Epithelial cell of esophagus (primary cell): ENCODE data around the gene OR51E2.

Source experiments
- DNase-seq: peaks from one replicate; pipeline ENCODE4 v3.0.0; 2010; ENCODE audit warnings: low read depth
- H3K4me3 ChIP-seq: 2 replicates; pipeline ENCODE4 v1.5.1; 2011; ENCODE audit warnings: mild to moderate bottlenecking, low read length, control low read depth
- TF ChIP-seq, protein P1 (sequence below): IDR thresholded peaks from 2 replicates; pipeline ENCODE4 v1.5.1; 2011; ENCODE audit warnings: low read depth, mild to moderate bottlenecking, low read length, control low read depth, inconsistent platforms; ENCODE audit not compliant: insufficient read depth; ENCODE audit errors: missing control alignments

The OR51E2 gene

DNA sequence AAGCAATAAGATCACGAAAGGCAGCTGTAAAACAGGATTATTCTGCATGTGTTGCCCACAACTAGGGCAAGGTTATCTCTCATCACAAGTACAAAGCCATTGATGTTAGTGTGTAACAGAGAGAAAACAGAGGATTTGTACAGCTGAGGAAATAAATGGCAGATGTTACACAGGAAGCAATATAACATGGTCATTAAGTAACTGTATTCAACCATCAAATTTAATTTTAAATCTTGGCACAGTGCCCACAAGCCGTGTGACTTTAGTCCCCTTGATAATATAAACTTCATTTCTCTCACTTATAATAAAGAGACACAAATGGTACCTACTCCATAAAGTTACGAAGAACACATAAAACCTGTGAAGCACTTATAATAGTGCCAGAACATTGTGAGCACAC lies 17.3 kb downstream of the OR51E2 start:
- no peak overlapping the region for H3K4me3 ChIP-seq
- TF ChIP-seq, protein P1, sequence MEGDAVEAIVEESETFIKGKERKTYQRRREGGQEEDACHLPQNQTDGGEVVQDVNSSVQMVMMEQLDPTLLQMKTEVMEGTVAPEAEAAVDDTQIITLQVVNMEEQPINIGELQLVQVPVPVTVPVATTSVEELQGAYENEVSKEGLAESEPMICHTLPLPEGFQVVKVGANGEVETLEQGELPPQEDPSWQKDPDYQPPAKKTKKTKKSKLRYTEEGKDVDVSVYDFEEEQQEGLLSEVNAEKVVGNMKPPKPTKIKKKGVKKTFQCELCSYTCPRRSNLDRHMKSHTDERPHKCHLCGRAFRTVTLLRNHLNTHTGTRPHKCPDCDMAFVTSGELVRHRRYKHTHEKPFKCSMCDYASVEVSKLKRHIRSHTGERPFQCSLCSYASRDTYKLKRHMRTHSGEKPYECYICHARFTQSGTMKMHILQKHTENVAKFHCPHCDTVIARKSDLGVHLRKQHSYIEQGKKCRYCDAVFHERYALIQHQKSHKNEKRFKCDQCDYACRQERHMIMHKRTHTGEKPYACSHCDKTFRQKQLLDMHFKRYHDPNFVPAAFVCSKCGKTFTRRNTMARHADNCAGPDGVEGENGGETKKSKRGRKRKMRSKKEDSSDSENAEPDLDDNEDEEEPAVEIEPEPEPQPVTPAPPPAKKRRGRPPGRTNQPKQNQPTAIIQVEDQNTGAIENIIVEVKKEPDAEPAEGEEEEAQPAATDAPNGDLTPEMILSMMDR = no peak
- no peak for DNase-seq

DNA sequence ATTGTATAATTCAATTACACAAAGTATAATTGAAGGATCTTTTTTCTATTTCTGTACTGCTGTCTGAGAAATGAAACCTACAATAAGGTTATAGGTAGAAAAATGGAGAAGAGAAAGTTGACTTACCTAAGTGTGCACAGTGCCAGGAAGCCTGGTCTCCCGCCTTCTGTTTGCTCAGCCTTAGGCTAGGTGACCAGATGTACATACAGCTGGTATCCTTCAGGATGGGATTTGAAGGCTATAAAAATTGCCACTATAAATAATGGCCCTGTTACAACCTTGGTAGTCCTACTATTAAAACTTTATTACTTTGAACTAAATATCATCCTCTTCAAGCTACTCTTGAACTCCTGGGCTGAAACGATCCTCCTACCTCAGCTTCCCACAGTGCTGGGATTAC lies 19.7 kb downstream of the OR51E2 start:
- H3K4me3 ChIP-seq = no peak overlapping the region
- TF ChIP-seq, protein P1 = no peak
- DNase-seq = no peak

DNA sequence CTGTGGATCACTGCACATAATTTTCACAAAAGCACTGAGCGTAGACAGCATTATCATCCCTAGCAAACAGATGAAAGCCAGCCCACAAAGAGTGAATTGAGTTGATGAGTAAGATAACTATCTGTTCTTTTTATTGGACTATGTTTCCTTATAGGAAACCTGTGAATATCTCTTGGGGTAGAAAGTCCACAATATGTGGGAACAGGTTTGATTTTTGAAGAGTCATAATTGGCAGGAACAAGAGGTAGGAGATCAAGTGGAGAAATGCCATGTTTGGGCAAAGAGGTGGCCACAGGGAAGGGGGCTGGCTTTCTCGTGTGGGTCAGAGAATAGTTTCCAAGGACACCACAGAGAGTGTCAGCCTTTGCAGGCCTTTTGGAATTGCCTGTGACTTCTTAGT lies 23.9 kb downstream of the OR51E2 start:
- H3K4me3 ChIP-seq = no peak overlapping the region
- TF ChIP-seq, protein P1 = no peak
- DNase-seq = no peak

DNA sequence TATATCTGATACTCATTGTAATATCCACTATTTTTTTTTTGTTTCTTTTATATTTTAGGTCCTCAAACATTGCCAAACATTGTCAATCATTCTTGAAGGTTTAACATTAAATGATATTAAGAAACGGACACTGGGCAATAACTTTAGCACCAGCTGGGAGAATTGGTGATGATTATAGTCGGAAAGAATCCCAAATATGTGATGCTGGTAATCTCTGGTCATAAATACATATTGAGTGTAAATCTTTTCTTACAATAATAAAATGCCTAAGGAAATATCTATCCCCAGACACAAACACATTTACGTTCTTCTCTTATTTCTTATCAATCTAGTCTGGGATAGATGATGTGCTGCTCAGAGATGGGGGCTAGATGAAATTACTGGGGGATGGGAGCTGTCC lies 25.2 kb downstream of the OR51E2 start:
- no peak for DNase-seq
- H3K4me3 ChIP-seq = no peak overlapping the region
- TF ChIP-seq, protein P1 = no peak

DNA sequence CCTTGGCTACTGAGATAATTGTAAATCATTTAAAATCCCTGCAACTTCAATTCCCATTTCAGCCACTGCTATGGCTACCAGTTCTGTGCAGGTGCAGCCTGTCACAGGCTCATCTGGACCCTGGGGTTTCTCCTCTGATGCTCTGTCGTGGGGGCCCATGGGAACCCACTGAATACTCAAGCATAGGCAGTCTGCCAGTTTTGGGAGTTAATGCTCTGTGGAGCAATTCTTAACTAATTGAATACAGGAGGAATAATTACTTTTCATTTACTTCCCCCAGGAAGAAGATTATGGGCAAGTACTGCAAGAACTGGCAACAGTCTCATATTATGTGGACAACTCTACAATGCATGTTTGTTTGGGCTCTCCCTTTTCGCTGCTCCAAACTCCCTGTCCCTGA lies 25.9 kb downstream of the OR51E2 start:
- DNase-seq = no peak
- TF ChIP-seq, protein P1 = no peak
- H3K4me3 ChIP-seq = no peak overlapping the region

DNA sequence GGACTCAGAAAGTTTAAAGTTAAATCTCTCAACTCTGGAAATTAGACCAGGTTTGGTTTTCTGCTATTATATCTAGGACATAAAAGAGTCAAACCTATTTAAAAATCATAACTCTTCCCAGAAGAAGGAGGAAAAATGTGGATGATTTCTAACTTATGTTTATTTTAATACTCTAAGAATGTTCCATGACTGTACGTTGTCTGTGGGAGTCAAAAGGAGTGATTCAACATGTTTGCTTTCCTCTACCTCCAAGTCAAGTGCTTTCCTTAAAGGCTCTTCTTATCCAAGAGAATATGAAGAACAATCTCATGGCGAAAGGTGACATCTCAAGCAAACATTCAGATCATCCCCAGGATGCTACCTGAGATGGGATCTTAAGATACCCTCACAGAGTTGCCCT lies 32.2 kb downstream of the OR51E2 start:
- DNase-seq = no peak
- TF ChIP-seq, protein P1 = no peak
- H3K4me3 ChIP-seq = no peak overlapping the region

DNA sequence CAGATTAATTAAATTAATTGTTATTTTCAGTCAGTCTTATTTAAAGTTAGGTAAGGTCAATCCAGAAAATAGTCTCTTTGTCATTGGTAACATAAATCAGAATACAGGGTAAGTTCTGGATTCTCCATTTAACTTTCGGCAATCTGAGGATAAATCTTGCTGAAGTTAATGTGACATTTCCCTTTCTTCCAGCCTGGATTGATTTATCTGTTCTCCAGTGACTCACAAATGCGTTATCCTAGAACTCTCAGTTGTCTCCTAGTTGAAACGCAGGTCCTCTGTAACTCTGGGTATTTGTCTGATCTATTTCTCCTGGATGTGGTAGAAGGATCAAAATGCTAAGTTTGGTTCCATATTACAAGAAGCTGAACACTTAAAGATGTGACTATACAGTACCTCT lies 32.9 kb downstream of the OR51E2 start:
- no peak for DNase-seq
- TF ChIP-seq, protein P1 = no peak
- H3K4me3 ChIP-seq = no peak overlapping the region
